GM12864 (cell line): ENCODE data around the gene PUM1.

Experiments used
- DNase-seq: peaks from one replicate; pipeline ENCODE4 v3.0.0-alpha.2; 2011; ENCODE audit warnings: low read depth
- H3K4me3 ChIP-seq: 2 replicates; pipeline ENCODE4 v1.5.1; 2011; ENCODE audit warnings: mild to moderate bottlenecking, low read depth, low read length, control low read depth
- TF ChIP-seq, protein P1 (sequence below): IDR thresholded peaks from 2 replicates; pipeline ENCODE4 v1.5.1; 2011; ENCODE audit warnings: low read depth, mild to moderate bottlenecking, moderate library complexity, low read length, control low read depth, inconsistent platforms; ENCODE audit errors: missing control alignments

Gene PUM1

GRCh38 chr1:30919025-30919881 lies 146.3 kb downstream of the PUM1 start:
- no peak for DNase-seq
- TF ChIP-seq, protein P1, sequence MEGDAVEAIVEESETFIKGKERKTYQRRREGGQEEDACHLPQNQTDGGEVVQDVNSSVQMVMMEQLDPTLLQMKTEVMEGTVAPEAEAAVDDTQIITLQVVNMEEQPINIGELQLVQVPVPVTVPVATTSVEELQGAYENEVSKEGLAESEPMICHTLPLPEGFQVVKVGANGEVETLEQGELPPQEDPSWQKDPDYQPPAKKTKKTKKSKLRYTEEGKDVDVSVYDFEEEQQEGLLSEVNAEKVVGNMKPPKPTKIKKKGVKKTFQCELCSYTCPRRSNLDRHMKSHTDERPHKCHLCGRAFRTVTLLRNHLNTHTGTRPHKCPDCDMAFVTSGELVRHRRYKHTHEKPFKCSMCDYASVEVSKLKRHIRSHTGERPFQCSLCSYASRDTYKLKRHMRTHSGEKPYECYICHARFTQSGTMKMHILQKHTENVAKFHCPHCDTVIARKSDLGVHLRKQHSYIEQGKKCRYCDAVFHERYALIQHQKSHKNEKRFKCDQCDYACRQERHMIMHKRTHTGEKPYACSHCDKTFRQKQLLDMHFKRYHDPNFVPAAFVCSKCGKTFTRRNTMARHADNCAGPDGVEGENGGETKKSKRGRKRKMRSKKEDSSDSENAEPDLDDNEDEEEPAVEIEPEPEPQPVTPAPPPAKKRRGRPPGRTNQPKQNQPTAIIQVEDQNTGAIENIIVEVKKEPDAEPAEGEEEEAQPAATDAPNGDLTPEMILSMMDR = no peak
- no peak overlapping the region for H3K4me3 ChIP-seq

DNA sequence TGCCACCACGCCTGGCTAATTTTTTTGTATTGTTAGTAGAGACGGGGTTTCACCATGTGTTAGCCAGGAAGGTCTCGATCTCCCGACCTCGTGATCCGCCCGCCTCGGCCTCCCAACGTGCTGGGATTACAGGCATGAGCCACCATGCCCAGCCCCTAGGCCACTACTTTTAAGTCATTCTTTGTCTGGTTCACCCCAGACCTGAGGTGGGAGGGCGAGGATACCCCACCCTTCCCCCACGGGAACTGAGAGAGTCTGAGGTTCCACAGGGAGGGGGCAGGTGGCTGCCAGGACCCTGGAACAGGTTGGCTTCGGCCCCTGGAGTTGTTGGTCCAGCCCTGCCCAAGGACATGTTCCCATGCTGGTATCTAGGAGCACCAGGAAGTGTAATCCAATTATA lies 149.2 kb downstream of the PUM1 start:
- DNase-seq = no peak
- no peak overlapping the region for H3K4me3 ChIP-seq
- TF ChIP-seq, protein P1 = no peak

GRCh38 chr1:30915491-30916230 lies 149.9 kb downstream of the PUM1 start:
- DNase-seq = no peak
- no peak overlapping the region for H3K4me3 ChIP-seq
- TF ChIP-seq, protein P1 = no peak

DNA sequence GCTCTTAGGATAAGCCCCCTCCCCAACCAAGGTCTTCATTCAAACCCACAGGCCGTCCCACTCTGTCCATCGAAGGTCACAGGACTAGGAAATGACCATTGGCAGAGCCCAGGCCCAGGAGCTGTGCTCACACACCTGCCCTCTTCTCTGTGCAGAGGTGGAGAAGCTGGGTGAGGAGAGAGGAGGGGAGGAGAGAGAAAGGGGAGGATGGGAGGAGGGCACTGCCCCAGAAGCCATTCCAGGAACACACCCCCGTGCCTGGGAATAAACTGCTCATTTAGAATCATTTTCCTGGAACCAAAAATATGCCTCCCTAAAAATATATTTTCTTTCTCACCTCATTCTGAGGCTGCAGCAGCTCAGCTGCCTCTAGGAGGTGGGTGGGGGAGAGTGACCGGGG lies 150.6 kb downstream of the PUM1 start:
- no peak overlapping the region for H3K4me3 ChIP-seq
- TF ChIP-seq, protein P1 = no peak
- DNase-seq = no peak

- no peak overlapping the region for H3K4me3 ChIP-seq
- DNase-seq = no peak
- TF ChIP-seq, protein P1 = no peak
Measured at GRCh38 chr1:30914587-30914922, 151.0 kb downstream of the PUM1 start.

DNA sequence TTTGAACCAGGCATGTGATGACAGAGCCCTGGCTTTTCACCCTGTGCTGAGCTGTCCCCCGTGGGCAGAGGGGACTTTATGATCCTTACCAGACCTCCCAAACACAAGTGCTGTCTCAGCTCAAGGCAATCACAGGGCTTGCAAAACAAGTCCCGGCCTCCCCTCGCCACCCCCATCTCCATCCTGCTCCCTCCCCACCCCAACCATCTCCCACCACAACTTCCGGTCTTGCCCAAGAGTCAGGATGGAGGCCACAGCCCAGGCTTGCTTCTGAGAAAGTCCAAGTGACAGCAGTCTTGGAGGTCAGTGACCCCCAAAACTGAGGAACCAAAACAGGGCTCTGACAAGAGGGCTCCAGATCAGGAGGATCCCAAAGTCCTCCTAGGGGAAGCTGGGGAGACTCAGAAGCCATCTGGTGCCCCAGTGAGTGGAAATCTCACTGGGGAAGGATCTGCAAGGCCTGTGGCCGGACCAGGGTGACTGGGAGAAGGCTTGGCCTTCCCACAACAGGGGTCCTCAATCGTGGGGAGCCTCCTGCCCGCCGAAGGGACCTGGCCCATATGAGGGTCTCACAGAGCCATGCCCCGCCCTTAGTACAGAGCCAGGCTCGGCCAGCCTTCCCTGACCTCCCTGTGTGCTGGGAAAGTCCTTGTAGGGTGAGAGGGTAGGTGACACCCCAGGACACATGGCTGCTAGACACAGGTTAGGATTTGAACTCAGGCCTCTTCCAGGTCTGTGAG lies 152.4 kb downstream of the PUM1 start:
- no peak for DNase-seq
- H3K4me3 ChIP-seq = no peak overlapping the region
- TF ChIP-seq, protein P1 = no peak
